Gastroesophageal sphincter (tissue), 3 donors: ENCODE data around the gene CNTNAP2.

Experiments
- CTCF ChIP-seq, 4 experiments: fragments of 200-600 bp in 2 of 4; fragments of 450-650 bp in 2 of 4; sonication (generic) in 1 of 4; IDR thresholded peaks; one replicate each; pipeline ENCODE4 v1.5.1; 2017 to 2019; ENCODE audit warnings: antibody characterized with exemption in 4 of 4, mild to moderate bottlenecking in 2 of 4, moderate library complexity in 2 of 4
- EP300 ChIP-seq: sonication (generic); formaldehyde crosslinking; IDR thresholded peaks from one replicate; pipeline ENCODE4 v1.6.1; 2017; ENCODE audit warnings: antibody characterized with exemption, mild to moderate bottlenecking
- POLR2A ChIP-seq, 2 donors: fragments of 450-650 bp; IDR thresholded peaks; one replicate each; pipeline ENCODE4 v1.6.1; 2017; ENCODE audit warnings: antibody characterized with exemption in 2 of 2, mild to moderate bottlenecking in 2 of 2, moderate library complexity in 1 of 2
- POLR2AphosphoS5 ChIP-seq: sonication (generic); formaldehyde crosslinking; IDR thresholded peaks from one replicate; pipeline ENCODE4 v1.6.1; 2017; ENCODE audit warnings: antibody characterized with exemption

- TF ChIP-seq CTCF (IDR thresholded peaks at IDR 0.05) (no peak), POLR2A (IDR thresholded peaks at IDR 0.05) (no peak), EP300 (no peak), POLR2AphosphoS5 (no peak)
Measured at GRCh38 chr7:148434181-148434757, 2317.7 kb downstream of the CNTNAP2 start.
